Common myeloid progenitor, CD34-positive (primary cell): ENCODE data around the gene PLEKHG7.
"Not testable (repeated sequence)": the region's sequence is repeated elsewhere in the genome, so short reads cannot be mapped to it uniquely, and the experiment has no call there.

ENCODE experiments used
- CTCF ChIA-PET: fragments of 350-600 bp; sonication (Branson Sonifier 250); formaldehyde crosslinking; loops from one replicate; lab custom pipeline; 2021; ENCODE audit warnings: antibody characterized with exemption; lab: Charles Lee
- POLR2A ChIA-PET: fragments of 350-600 bp; sonication (Branson Sonifier 250); formaldehyde crosslinking; loops from one replicate; lab custom pipeline; 2021; ENCODE audit warnings: antibody characterized with exemption; lab: Charles Lee
- DNase-seq, 3 donors: peaks; one replicate each; pipeline versions ENCODE4 v3.0.0 to v3.0.0-alpha.2; 2013
- H3K27ac ChIP-seq, 2 experiments: 1 replicate in 1 of 2; 2 replicates in 1 of 2; pipeline ENCODE4 v1.7.0; 2013; ENCODE audit warnings: inconsistent platforms in 2 of 2, low read length in 2 of 2, mild to moderate bottlenecking in 2 of 2, low read depth in 1 of 2, moderate library complexity in 1 of 2; ENCODE audit not compliant: severe bottlenecking in 2 of 2, insufficient read depth in 1 of 2, poor library complexity in 1 of 2
- H3K27me3 ChIP-seq, 5 experiments: replicated peaks in 2 of 5; 1 replicate in 3 of 5; 2 replicates in 2 of 5; pipeline versions ENCODE4 v1.6.1 to v1.7.0; 2013; ENCODE audit warnings: low read length in 4 of 5, mild to moderate bottlenecking in 2 of 5, moderate library complexity in 2 of 5, inconsistent platforms in 1 of 5; ENCODE audit not compliant: insufficient read depth in 5 of 5, control insufficient read depth in 4 of 5
- H3K36me3 ChIP-seq, 4 experiments: 1 replicate in 2 of 4; 2 replicates in 2 of 4; pipeline versions ENCODE4 v1.6.1 to v1.7.0; 2013; ENCODE audit warnings: low read length in 3 of 4, control low read depth in 1 of 4, mild to moderate bottlenecking in 1 of 4; ENCODE audit not compliant: control insufficient read depth in 4 of 4, insufficient read depth in 4 of 4
- H3K4me1 ChIP-seq, 4 experiments: 1 replicate in 3 of 4; 2 replicates in 1 of 4; pipeline versions ENCODE4 v1.6.1 to v1.7.1; 2013; ENCODE audit warnings: low read length in 3 of 4, mild to moderate bottlenecking in 3 of 4, control low read depth in 1 of 4, inconsistent platforms in 1 of 4, moderate library complexity in 1 of 4; ENCODE audit not compliant: control insufficient read depth in 4 of 4, insufficient read depth in 4 of 4; ENCODE audit errors: control extremely low read depth in 1 of 4
- H3K4me3 ChIP-seq, 7 experiments: 1 replicate in 4 of 7; 2 replicates in 3 of 7; pipeline versions ENCODE4 v1.5.1 to v1.7.0; 2013; ENCODE audit warnings: mild to moderate bottlenecking in 7 of 7, low read length in 6 of 7, moderate library complexity in 6 of 7, inconsistent platforms in 2 of 7, low read depth in 2 of 7, control low read depth in 1 of 7; ENCODE audit not compliant: insufficient read depth in 4 of 7, control insufficient read depth in 1 of 7; ENCODE audit errors: extremely low read depth in 1 of 7
- H3K9me3 ChIP-seq, 5 experiments: 1 replicate in 4 of 5; 2 replicates in 1 of 5; pipeline versions ENCODE4 v1.6.1 to v1.7.1; 2013; ENCODE audit warnings: low read length in 4 of 5, mild to moderate bottlenecking in 2 of 5, inconsistent platforms in 1 of 5, low read depth in 1 of 5, moderate library complexity in 1 of 5; ENCODE audit not compliant: control insufficient read depth in 4 of 5, insufficient read depth in 2 of 5; ENCODE audit errors: control extremely low read depth in 1 of 5
- WGBS: methylation state at CpG from one replicate; pipeline ENCODE4 v1.1.5; 2013; ENCODE audit not compliant: insufficient coverage; 5-methylcytosine and 5-hydroxymethylcytosine counted together

The PLEKHG7 gene

DNA sequence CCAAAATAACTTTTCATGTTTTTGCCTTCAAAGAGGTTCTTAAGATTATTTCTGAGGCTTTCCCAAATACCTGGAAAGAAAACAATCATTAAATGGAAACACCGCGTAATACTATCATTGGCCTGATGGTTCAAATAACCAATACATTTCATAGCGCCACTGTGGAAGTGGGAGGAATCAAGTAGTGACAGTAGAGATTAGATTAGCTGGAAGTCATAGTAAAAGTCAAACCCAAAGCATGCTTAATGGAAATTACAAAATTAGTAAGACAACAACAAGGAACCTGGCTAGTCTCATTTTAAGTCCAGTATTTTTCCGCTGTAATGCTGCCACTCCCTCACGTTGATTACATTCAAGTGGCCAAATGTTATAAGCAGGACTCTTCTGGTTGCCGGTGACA, 41.5 kb upstream of the PLEKHG7 start:
- ChIA-PET CTCF (interaction anchor here (1.1 kb wide), 1 partner anchor 12 kb away, joined by 5 read pairs; no protein-coding TSS in a partner anchor), POLR2A (no interaction called here)
- DNase-seq, result no peak
- WGBS, result 100% methylated on average over 3 of the region's 6 CpGs
- Histone ChIP-seq H3K9me3 (peaks cover 0 to 4% (median 2%) of the 10 kb centered on the region in 5 experiments), H3K4me1 (no peaks in the 10 kb centered on the region), H3K4me3 (no peak overlapping the region), H3K27me3 (no peaks in the 10 kb centered on the region), H3K36me3 (no peaks in the 10 kb centered on the region), H3K27ac (no peak overlapping the region)

DNA sequence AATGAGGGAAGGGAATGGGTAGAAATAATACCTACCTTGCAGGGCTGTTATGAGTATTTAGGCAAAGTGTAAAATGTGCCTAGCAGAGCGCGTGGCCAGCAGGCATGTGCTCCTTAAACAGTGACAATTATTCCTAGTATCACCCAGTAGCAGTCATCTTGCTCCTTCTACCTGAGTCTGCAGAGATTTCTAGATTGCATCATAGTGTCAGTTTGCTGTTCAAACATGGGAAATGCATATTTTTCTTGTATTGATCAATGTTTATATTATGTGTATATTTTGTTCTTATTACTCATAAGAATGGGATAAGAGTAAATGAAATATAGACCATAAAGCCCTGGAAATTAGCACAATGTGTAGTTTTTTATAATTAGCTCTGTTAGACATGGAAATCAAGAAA, 37.3 kb upstream of the PLEKHG7 start:
- no peak for DNase-seq
- H3K4me3 ChIP-seq, result no peak overlapping the region
- no CpG with 5 or more reads among the region's 2 CpGs for WGBS
- H3K9me3 ChIP-seq, result peaks cover 0 to 4% (median 2%) of the 10 kb centered on the region in 5 experiments
- ChIA-PET POLR2A (no interaction called here), CTCF (no interaction called here)
- H3K4me1 ChIP-seq, result no peaks in the 10 kb centered on the region
- no peak overlapping the region for H3K27ac ChIP-seq
- no peaks in the 10 kb centered on the region for H3K36me3 ChIP-seq
- no peaks in the 10 kb centered on the region for H3K27me3 ChIP-seq

DNA sequence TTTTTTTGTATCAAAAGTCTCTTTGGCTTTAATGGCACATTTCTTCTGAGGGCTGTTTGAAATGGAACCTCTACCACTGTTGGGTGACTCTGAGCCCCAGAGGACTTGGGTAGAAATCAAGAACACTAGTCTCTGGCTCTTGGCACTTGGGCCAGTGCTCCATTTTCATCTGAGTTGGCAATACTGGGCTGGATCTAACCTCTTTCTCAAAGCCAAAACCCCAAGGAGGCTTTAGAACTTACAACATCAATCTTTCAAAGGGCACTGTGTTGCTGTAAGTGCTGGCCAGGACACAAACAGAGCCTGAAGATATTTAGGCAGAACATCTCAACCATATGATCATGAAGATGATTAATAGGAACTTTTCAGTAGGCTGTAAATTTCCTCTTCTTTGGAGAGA, 34.0 kb upstream of the PLEKHG7 start:
- Histone ChIP-seq H3K4me3 (no peak overlapping the region), H3K4me1 (no peaks in the 10 kb centered on the region), H3K27me3 (no peaks in the 10 kb centered on the region), H3K36me3 (no peaks in the 10 kb centered on the region), H3K9me3 (no peaks in the 10 kb centered on the region), H3K27ac (no peak overlapping the region)
- DNase-seq, result no peak
- POLR2A ChIA-PET, result no interaction called here
- CTCF ChIA-PET, result no interaction called here

DNA sequence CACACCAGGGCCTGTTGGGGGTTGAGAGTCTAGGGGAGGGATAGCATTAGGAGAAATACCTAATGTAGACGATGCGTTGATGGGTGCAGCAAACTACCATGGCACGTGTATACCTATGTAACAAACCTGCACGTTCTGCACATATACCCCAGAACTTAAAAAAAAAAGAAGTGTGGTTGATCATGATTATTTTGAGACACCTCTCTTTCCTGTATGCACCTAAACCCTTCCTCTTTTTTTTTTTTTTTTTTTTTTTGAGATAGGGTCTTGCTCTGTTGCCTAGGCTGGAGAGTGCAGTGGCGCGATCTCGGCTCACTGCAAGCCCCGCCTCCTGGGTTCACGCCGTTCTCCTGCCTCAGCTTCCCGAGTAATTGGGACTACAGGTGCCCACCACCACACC, 31.3 kb upstream of the PLEKHG7 start:
- H3K27ac ChIP-seq, CTCF ChIA-PET, H3K4me1 ChIP-seq, H3K9me3 ChIP-seq, H3K36me3 ChIP-seq, DNase-seq, H3K4me3 ChIP-seq, POLR2A ChIA-PET, H3K27me3 ChIP-seq: not testable (repeated sequence)
- no CpG with 5 or more reads among the region's 11 CpGs for WGBS

DNA sequence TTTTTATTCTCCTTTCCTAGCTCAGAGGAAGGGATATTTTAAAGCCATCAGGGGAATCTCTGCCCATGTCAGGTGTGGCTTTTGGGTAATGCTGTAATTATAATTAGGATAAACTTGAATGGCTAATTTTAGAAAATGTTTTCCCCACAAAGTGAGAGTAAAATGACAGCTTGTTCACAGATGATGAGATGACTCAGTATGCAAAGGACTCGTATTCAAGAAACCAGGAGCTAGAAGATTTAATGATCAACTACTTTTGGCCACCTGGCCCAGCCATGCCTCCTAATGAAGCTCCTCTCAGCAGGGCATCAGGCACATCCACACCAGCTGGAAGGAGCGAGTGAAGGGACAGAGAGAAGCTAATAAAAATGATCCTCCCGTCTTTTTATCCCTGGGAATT, 29.0 kb upstream of the PLEKHG7 start:
- ChIA-PET CTCF (interaction anchor here (1.1 kb wide), 1 partner anchor 14 kb away, joined by 3 read pairs; no protein-coding TSS in a partner anchor), POLR2A (no interaction called here)
- WGBS, result 80% methylated on average over 3 of the region's 3 CpGs
- Histone ChIP-seq H3K4me3 (no peak overlapping the region), H3K27me3 (no peaks in the 10 kb centered on the region), H3K27ac (no peak overlapping the region), H3K4me1 (no peaks in the 10 kb centered on the region), H3K36me3 (no peaks in the 10 kb centered on the region), H3K9me3 (no peaks in the 10 kb centered on the region)
- DNase-seq, result no peak

DNA sequence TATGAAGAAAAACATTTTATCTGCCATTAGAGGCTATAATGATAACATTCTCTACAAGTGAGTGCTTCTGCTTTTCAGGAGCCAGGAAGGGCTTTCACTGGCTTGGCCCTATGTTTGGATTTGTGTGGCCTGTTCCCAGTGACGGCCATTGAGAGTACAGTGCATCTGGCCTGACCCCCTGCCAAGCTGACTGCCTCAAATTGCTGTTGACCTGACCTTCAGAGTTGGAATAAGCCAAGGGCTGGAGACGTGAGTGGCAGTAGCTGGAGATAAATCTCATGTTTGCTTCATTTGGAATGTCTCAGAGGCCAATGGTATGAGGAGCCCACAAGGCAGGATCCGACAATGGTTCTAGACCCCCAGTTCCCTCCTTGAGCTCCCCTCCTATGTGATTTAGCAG, 28.3 kb upstream of the PLEKHG7 start:
- H3K4me3 ChIP-seq, result no peak overlapping the region
- CTCF ChIA-PET, result no interaction called here
- no peak overlapping the region for H3K27ac ChIP-seq
- POLR2A ChIA-PET, result no interaction called here
- H3K36me3 ChIP-seq, result no peaks in the 10 kb centered on the region
- H3K27me3 ChIP-seq, result no peaks in the 10 kb centered on the region
- WGBS, result 64% methylated on average over 3 of the region's 3 CpGs
- DNase-seq, result no peak
- no peaks in the 10 kb centered on the region for H3K4me1 ChIP-seq
- H3K9me3 ChIP-seq, result no peaks in the 10 kb centered on the region

DNA sequence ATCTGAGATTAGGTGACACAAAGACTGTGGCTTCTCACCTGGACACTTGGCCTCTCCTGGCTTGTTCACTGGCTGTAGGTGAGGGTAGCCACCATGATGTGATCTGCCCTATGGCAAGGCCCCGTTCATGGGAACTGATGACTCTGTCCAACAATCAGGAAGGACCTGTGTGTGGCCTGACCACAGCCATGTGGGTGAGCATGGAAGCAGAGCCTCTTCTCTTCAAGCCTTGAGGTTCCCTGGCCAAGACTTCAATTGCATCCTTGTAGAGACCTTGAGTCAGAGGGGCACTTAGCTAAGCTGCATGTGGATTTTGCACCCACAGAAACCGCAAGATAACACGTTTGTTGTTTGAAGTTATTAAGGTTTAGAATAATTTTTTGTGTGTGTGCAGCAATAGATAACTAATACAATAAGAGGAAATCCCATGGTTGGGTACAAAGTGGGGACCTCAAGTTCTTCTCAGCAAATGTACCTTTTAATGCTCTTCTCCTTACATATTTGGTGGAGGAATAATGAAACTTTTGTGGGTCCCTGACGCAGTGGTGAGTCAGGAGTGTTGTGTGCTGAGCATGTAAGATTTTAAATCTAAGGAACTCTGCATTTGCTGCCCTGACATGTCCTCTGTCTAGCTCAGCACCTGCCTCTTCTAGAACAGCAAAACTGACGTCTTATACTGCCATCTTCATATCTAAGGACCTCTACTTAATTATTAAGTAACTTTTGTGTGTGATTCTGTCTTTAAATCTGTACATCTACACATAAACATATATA, 27.5 kb upstream of the PLEKHG7 start:
- Histone ChIP-seq H3K27me3 (no peaks in the 10 kb centered on the region), H3K9me3 (no peaks in the 10 kb centered on the region), H3K4me1 (no peaks in the 10 kb centered on the region), H3K27ac (no peak overlapping the region), H3K4me3 (no peak overlapping the region), H3K36me3 (no peaks in the 10 kb centered on the region)
- CTCF ChIA-PET, result no interaction called here
- DNase-seq, result no peak
- WGBS, result 90% methylated on average over 2 of the region's 5 CpGs
- POLR2A ChIA-PET, result no interaction called here
